ENCODE data around the gene TRPC1. TPM values are rescaled to one million over a fixed set of nuclear protein-coding genes. Genes with fewer than 3 reads are reported as not detected.

Gene TRPC1
- polyA plus RNA-seq, 1 of the 3 experiments (the other 2 are of a cell fraction) = 9.6 TPM

DNA sequence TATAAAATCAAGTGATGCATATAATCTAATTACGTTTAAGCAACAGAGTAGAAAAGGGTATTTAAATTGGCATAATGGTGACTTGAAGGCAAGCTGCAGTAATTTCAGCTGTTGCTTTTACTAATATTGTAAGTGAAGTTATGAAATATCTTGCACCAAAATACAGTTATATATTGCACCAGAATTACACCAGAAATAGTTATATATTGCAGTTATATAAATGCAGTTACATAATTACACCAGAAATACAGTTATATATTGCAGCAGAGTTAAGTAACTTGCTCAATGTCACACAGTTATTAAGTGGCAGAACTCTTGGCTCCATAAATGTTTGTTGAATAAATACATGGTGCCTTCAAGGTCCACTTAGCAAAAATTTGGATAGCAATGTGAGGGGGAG is 113.7 kb downstream of the TRPC1 start:
- POLR2A ChIA-PET = no interaction called here
- Histone ChIP-seq H3K4me3 (ENCODE audit: low read depth in 2 of 2, low read length in 1 of 2) (no peak overlapping the region), H3K9ac (no peak overlapping the region), H3K27me3 (ENCODE audit: insufficient read depth) (no peaks in the 10 kb centered on the region), H3K27ac (ENCODE audit: low read depth in 2 of 2, low read length in 1 of 2) (no peak overlapping the region), H3K4me2 (no peak overlapping the region), H3K9me3 (no peaks in the 10 kb centered on the region), H3K36me3 (replicated peaks in 1 of 2; ENCODE audit: control insufficient read depth in 1 of 2, insufficient read depth in 2 of 2, low read length in 1 of 2) (peaks cover 0 to 4% of the 10 kb centered on the region in 2 experiments), H3K9me2 (no peaks in the 10 kb centered on the region), H2AFZ (ENCODE audit: low read depth) (no peak overlapping the region), H4K20me1 (ENCODE audit: insufficient read depth) (no peaks in the 10 kb centered on the region), H3K4me1 (ENCODE audit: control insufficient read depth in 1 of 2, insufficient read depth in 2 of 2, low read depth in 1 of 2, low read length in 1 of 2) (no peaks in the 10 kb centered on the region), H3K79me2 (ENCODE audit: insufficient read depth) (no peaks in the 10 kb centered on the region), H3F3A (replicated peaks; ENCODE audit: insufficient read depth) (peaks cover 3% of the 10 kb centered on the region)
- no peak for TF ChIP-seq CHD2 (IDR thresholded peaks at IDR 0.05; ENCODE audit: low read length, partially characterized antibody)
- TF ChIP-seq ELF1 (IDR thresholded peaks at IDR 0.05) = no peak
- no peak for TF ChIP-seq JUND (IDR thresholded peaks at IDR 0.05)
- TF ChIP-seq YY1 (IDR thresholded peaks at IDR 0.05; ENCODE audit: low read depth) = no peak
- TF ChIP-seq, protein P1, sequence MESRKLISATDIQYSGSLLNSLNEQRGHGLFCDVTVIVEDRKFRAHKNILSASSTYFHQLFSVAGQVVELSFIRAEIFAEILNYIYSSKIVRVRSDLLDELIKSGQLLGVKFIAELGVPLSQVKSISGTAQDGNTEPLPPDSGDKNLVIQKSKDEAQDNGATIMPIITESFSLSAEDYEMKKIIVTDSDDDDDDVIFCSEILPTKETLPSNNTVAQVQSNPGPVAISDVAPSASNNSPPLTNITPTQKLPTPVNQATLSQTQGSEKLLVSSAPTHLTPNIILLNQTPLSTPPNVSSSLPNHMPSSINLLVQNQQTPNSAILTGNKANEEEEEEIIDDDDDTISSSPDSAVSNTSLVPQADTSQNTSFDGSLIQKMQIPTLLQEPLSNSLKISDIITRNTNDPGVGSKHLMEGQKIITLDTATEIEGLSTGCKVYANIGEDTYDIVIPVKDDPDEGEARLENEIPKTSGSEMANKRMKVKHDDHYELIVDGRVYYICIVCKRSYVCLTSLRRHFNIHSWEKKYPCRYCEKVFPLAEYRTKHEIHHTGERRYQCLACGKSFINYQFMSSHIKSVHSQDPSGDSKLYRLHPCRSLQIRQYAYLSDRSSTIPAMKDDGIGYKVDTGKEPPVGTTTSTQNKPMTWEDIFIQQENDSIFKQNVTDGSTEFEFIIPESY (IDR thresholded peaks at IDR 0.05; ENCODE audit: borderline replicate concordance, low read depth) = no peak
- no peak for TF ChIP-seq IRF3 (IDR thresholded peaks at IDR 0.05; ENCODE audit: low read depth, low read length)
- TF ChIP-seq, protein P2, sequence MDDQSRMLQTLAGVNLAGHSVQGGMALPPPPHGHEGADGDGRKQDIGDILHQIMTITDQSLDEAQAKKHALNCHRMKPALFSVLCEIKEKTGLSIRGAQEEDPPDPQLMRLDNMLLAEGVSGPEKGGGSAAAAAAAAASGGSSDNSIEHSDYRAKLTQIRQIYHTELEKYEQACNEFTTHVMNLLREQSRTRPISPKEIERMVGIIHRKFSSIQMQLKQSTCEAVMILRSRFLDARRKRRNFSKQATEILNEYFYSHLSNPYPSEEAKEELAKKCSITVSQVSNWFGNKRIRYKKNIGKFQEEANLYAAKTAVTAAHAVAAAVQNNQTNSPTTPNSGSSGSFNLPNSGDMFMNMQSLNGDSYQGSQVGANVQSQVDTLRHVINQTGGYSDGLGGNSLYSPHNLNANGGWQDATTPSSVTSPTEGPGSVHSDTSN (IDR thresholded peaks at IDR 0.05) = no peak
- TF ChIP-seq, protein P3, sequence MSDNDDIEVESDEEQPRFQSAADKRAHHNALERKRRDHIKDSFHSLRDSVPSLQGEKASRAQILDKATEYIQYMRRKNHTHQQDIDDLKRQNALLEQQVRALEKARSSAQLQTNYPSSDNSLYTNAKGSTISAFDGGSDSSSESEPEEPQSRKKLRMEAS (IDR thresholded peaks at IDR 0.05; ENCODE audit: low read depth) = no peak
- TF ChIP-seq TCF12 (IDR thresholded peaks at IDR 0.05) = no peak
- TF ChIP-seq EZH2phosphoT487 (IDR thresholded peaks at IDR 0.05; ENCODE audit: borderline replicate concordance, low read depth) = no peak
- no peak for TF ChIP-seq FOXM1 (IDR thresholded peaks at IDR 0.05; ENCODE audit: low read depth)
- TF ChIP-seq MEF2A (IDR thresholded peaks at IDR 0.05; ENCODE audit: borderline replicate concordance, low read depth) = no peak
- no peak for DNase-seq
- CTCF ChIA-PET = interaction anchor here (1.4 to 2.9 kb wide), 2 partner anchors 9 to 149 kb away, joined by 3 to 14 read pairs; no protein-coding TSS in a partner anchor
- 86% methylated on average over 1 of the region's 1 CpG for WGBS (ENCODE audit: low lambda C conversion rate)

GRCh38 chr3:142839831-142840230 is 116.0 kb downstream of the TRPC1 start:
- no peak for DNase-seq
- H3K9me3 ChIP-seq = no peaks in the 10 kb centered on the region
- H3K27me3 ChIP-seq (ENCODE audit: insufficient read depth) = no peaks in the 10 kb centered on the region
- H3K79me2 ChIP-seq (ENCODE audit: insufficient read depth) = no peaks in the 10 kb centered on the region
- POLR2A ChIA-PET = no interaction called here
- H3F3A ChIP-seq (replicated peaks; ENCODE audit: insufficient read depth) = peaks cover 3% of the 10 kb centered on the region
- H3K4me2 ChIP-seq = no peak overlapping the region
- no peaks in the 10 kb centered on the region for H3K9me2 ChIP-seq
- H3K4me3 ChIP-seq (ENCODE audit: low read depth in 2 of 2, low read length in 1 of 2) = no peak overlapping the region
- H2AFZ ChIP-seq (ENCODE audit: low read depth) = no peak overlapping the region
- no peak overlapping the region for H3K27ac ChIP-seq (ENCODE audit: low read depth in 2 of 2, low read length in 1 of 2)
- 71% methylated on average over 2 of the region's 2 CpGs for WGBS (ENCODE audit: low lambda C conversion rate)
- no peaks in the 10 kb centered on the region for H3K4me1 ChIP-seq (ENCODE audit: control insufficient read depth in 1 of 2, insufficient read depth in 2 of 2, low read depth in 1 of 2, low read length in 1 of 2)
- H4K20me1 ChIP-seq (ENCODE audit: insufficient read depth) = no peaks in the 10 kb centered on the region
- H3K36me3 ChIP-seq (replicated peaks in 1 of 2; ENCODE audit: control insufficient read depth in 1 of 2, insufficient read depth in 2 of 2, low read length in 1 of 2) = peaks cover 0 to 4% of the 10 kb centered on the region in 2 experiments
- TF ChIP-seq TEAD4 (IDR thresholded peaks at IDR 0.05; ENCODE audit: borderline replicate concordance, insufficient read depth) (no peak), GATA2 (CRISPR knock-in tag; IDR thresholded peaks at IDR 0.05) (no peak), TAF1 (IDR thresholded peaks at IDR 0.05; ENCODE audit: borderline replicate concordance, low read depth, low read length) (no peak), SMC3 (IDR thresholded peaks at IDR 0.05; ENCODE audit: low read depth, low read length) (no peak), JUND (IDR thresholded peaks at IDR 0.05) (no peak), GABPA (IDR thresholded peaks at IDR 0.05; ENCODE audit: low read depth) (no peak), RXRA (IDR thresholded peaks at IDR 0.05; ENCODE audit: borderline replicate concordance, low read depth) (no peak)
- TF ChIP-seq, protein P2 (IDR thresholded peaks at IDR 0.05) = no peak
- TF ChIP-seq, protein P1 (IDR thresholded peaks at IDR 0.05; ENCODE audit: borderline replicate concordance, low read depth) = no peak
- TF ChIP-seq, protein P3 (IDR thresholded peaks at IDR 0.05; ENCODE audit: low read depth) = no peak
- CTCF ChIA-PET = interaction anchor here (2.9 kb wide), 1 partner anchor 11 kb away, joined by 14 read pairs; no protein-coding TSS in a partner anchor
- H3K9ac ChIP-seq = no peak overlapping the region
